NCI-H1694 treated with DMSO at 0.1 percent for 48 hours (cell line): ENCODE data around the gene PLCB1.

Experiments used
- DNase-seq: peaks from one replicate; lab custom pipeline; 2025; lab: John Stamatoyannopoulos, UW

Gene PLCB1

DNA sequence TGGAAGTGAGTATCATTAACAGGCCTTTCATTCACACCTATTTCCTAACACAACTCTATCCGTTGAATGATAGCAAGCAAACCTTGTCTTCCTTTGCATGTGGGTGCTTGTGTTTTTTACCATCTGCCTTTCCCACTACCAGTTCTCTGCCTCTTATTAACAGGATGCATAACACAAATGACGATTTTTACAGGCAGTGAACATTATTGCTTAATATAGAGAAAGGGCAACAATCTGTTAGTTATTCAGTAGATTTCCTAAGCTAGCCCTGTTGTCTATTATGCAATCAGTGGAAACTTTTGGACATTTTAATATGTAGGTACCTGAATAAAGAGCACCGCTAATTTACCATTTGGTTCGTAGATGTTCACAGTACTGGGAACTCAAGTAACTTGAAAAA is 588.0 kb downstream of the PLCB1 start:
- peak; percentile 71 for DNase-seq

GRCh38 chr20:8721098-8721497 is 589.0 kb downstream of the PLCB1 start:
- peak; percentile 53 for DNase-seq

DNA sequence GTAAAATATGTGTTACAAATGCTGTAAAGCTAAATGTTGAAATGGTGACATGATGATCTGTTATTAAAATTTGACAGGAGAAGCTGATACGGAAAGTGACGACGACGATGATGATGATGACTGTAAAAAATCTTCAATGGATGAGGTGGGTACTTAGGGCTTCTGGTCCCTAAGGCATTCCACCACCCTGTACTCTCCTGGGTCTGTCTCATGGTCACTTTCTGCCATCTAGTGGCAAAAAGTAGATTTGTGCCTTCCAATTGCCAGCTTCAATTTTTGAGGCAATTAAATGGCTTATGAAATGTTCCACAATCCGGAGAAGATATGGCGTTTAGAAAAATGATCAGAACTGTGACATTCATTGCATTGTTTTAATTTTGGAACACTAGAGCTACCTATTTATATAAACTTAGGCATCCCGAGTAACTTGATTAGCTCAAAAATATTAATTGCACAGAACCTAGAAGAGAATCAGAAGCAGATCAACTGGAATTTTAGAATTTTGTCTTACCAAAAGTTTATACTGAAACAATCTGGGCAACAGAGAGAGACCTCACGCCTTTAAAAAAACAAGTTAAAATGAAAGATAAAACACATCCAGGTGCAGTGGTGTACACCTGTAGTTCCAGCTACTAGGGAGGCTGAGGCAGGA is 590.3 kb downstream of the PLCB1 start:
- DNase-seq: peak; percentile 62

DNA sequence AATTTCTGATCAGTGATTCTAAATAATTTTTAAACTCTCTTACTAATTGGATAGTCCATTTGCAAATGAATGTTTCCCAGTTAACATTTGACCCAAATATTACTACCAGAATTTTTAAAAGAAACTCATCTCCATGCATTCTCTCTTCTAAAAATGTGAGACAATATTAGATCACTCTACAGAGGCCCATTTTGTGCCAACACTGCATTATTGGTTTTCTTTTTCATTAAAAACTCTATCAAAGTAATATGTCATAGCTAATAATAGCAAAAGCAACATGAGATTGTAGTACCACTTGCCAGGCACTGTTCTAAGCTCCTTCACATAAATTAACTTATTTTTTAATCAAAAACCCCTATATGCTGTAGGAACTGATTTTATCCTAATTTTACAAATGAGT is 591.2 kb downstream of the PLCB1 start:
- DNase-seq: no peak

DNA sequence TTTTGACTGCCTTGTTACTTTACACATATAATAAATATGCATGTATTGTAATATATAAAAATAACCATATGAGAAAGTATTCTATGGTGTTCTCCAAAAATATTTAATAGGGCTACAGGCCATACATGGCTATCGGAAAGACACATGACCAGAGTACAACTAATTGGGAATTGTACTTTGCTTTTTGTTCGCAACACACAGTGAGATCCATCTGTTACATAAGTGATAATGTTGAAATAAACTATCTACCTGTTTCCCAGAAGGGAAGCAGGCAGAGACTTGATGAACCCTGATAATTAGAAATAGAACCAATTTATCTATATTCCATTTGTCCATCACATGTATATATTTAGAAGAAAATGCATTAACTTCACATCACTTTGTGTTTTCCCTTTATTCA is 592.8 kb downstream of the PLCB1 start:
- DNase-seq: no peak

GRCh38 chr20:8726460-8726859 is 594.4 kb downstream of the PLCB1 start:
- DNase-seq: no peak

DNA sequence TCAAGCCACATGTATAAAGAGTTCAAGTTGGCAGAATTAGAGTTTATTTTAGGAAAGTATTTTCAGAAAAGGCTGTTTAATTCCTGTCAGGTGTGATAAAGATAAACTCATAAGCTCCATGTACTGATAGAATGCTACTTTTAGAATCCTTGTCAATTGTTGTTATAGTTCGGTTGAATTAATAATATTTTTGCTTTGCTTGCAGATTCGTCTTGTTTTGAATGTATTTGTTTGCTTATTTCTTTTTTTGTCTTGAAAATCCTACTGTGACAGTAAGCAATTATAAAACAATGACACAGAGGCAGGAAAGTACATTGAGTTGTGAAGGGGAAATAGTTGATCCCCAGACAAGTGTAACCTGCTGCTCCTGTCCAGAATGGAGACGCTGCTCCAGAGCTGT is 602.9 kb downstream of the PLCB1 start:
- DNase-seq: no peak

- no peak for DNase-seq
Measured at GRCh38 chr20:8735674-8736073, 603.6 kb downstream of the PLCB1 start.

GRCh38 chr20:8740265-8740664 is 608.2 kb downstream of the PLCB1 start:
- no peak for DNase-seq

DNA sequence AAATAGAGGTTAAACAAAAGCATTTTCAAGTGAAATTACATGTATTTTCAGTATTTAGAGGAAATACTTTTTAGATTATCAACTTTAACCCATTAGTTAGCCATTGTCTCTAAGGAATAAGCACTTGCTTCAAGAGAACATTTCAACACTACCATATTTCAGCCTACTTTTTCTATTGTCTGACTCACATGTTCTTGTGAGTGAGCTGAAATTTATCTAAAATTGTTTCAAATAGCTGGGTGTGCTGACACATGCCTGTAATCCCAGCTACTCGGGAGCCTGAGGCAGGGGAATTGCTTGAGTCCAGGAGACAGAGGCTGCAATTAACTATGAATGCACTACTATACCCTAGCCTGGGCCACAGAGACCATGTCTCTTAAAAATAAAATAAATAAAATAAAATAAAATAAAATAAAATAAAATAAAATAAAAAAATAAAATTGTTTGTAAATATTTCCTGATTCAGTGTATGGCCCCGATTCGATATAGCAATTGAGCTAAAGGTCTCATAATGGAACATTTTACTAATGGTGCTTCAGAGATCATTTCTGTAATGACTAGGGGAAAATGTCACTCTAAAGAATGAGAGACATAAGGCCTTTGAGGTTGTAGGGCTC is 612.3 kb downstream of the PLCB1 start:
- no peak for DNase-seq

GRCh38 chr20:8749101-8749500 is 617.0 kb downstream of the PLCB1 start:
- DNase-seq: no peak

DNA sequence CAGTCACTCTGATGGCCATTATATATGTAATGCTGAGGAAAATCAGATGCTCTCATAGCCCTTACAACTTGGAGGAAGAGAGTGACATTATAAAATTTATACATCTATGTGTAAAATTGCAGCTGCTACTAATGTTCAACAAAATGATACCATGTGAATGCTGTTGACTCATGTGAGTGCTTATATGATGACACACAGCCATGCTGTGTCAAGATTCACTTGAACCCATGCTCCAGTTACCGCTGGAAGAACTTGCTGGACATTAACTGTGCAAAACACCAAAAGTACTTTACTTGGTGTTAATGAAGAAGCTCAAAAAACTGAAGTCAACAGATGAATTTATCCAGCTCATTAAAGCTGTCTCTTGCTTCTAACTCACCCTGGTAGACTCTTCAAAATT is 617.9 kb downstream of the PLCB1 start:
- DNase-seq: no peak

DNA sequence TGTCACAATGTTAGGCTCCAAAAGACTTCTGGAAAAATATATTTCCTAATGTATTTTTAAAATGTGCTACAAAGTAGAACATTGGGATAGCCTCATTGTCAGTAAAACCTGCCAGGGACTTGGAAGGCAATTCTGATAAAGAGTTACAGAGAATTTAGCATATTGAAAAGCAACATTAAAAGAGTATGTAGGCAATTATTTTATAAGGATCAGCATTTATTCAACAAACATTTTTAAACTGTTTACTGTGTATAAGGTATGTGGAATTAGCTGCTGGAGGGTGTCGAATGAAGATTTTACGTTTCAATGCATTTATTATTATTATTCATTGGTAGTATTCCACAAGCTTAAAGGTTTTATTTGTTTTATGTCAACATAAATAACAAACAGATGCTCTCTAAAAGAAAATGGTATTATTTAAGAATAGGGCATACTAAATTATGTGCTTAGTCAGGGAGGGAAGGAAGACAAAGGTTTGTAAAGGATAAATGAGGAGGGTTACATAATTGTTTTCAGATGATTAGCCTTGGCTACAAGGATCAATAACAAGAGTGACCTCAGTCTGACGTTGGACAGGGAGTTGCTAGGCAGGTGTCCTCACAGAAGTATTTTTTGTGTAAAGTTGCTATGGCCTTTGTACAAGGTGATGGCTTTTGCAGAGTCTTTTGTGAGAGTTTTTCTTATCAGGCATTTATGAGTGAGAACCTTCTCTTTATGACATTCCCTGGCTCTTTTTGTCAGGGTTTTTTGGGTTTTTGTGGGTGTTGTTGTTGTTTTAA is 623.5 kb downstream of the PLCB1 start:
- no peak for DNase-seq

DNA sequence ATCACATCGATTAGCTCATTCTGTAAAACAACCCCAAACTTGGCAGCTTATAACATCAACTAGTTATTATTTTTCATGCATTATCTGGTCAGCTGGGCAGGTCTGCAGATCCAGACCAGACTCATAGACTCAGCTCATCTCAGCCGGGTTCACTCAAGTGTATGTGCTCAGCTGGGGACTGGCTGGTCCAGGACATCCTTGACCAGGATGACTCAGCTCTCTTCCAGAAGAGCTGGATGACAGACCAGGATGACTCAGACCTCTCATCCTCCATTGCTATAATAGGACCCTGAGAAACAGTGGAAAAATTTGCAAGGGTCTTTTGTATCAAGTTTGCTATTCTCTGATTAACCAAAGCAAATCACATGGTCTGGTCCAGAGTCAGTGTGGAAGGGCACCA is 624.3 kb downstream of the PLCB1 start:
- no peak for DNase-seq

DNA sequence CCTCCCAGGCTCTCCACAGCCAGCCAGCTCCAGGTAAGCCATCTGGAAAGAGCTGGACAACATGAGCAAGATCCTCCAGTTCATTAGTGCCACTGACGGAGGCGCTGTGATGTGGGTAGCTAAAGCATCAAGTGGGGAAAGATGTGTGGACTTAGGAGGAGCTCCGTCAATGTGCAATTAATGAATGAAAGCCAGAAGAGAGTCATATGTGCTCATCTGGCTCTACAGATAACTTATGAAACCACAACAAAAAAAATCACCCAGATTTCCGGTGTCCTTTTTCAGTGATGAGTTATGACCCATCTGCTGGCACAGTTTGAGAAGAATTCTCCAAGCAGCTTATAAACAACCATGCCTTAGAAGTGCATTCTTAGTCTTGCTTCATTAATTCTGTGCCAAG is 625.1 kb downstream of the PLCB1 start:
- no peak for DNase-seq

- DNase-seq: no peak
Measured at GRCh38 chr20:8764344-8764962, 632.4 kb downstream of the PLCB1 start.

DNA sequence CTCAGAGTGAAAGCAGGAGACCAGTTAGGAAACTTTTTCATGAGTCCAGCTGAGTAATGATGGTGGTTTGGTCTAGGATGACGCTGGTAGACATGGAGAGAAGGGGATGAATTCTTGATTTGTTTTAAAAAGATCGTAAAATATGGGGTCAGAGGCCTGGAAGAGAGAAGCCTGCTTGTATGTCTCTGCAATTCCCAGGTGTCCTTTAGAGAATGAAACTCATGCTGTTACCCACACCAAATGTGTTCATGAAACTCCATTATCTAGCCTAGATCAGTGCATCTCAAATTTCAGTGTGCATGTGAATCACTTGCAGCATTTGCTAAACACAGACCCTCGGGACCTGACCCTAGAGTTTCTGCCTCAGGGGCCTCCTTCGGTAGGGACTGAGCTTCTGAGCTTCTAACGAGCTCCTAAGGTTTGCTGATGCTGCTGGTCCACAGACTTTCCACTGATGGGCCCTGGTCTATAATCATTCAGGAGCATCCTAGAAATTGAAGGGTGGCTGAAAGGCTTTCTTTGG is 634.9 kb downstream of the PLCB1 start:
- no peak for DNase-seq

DNA sequence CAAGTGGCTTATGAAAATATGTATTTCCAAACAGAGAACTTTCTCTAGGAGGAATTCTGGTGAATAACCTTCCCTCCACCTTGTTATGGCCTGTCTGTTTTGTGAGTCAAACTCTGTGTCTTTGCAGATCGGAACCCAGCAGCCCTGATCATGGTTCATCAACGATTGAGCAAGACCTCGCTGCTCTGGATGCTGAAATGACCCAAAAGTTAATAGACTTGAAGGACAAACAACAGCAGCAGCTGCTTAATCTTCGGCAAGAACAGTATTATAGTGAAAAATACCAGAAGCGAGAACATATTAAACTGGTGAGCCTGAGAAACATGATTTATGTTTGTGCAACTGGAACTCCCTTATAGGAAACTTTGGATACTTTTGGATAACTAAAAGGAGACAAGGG is 642.3 kb downstream of the PLCB1 start:
- DNase-seq: no peak

DNA sequence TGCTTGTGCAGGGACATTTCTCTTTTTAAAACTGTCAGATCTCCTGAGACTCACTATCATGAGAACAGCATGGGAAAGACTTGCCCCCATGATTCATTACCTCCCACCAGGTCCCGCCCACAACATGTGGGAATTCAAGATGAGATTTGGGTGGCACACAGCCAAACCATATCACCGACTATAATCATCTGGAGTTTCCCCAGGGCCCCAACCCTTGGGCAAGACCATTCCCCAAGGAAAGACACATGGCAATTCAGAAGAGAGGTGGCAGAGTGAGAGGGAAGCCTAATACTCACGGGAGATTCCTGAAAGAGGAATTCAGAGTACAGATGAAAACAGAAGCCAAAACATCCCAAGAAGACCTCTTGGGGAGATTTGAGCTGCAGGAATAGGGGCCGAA is 645.8 kb downstream of the PLCB1 start:
- DNase-seq: no peak

DNA sequence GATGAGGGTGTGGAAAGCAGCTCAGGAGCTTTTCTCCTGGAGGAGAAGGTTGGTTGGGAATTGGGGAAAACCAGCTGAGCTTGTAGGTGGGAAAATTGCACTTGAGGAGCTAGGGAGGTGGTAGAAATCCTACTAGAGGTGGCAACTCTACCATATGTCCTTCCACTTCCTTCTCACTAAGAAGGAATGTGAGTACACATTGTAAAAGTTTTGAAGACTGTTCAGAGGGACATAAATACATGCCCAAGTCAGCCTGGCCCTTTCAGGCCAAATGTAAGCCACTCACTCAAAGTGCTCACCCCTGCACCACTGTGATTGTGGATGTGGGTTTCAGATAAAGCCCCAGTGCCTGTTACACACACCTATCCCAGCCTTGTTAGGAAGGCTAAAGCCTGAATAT is 646.3 kb downstream of the PLCB1 start:
- DNase-seq: no peak

- DNase-seq: no peak
Measured at GRCh38 chr20:8780915-8781314, 648.8 kb downstream of the PLCB1 start.

DNA sequence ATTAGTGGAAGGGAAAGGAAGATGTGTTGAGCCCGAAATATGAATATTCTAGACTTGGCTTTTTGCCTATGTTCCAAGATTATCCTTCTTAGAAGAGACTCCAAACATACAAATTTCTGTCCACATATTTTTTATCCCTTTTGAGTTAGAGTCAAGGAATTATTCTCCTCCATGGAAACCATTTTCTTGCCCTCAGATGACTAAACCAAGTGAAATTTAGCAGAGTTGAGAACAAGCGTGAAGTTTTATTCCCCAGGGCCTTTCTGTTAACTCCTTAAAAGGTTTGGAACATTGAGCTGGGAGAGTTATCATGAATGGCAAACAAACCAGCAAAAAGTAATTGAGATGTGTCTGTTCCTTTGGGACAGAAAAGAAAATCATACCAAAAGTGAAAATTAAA is 650.7 kb downstream of the PLCB1 start:
- no peak for DNase-seq

DNA sequence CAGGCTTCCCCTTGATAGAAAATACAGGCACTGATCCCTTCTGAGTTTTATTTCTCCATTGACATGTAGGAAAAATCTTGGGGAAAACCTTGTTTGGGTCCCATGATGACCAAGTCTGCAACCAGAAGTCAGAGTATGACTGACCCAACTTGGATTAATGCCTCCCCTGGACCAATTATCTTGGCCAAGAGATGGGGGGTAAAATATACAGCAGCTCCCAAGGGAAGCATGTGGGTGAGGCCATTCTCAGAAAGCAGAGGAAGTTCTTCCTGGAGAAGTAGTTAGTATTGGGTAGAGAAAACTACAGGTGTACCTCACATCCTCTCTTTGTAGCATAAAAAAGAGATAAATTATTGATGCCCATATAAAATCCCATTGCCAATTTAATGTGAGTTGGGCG is 651.7 kb downstream of the PLCB1 start:
- DNase-seq: no peak
